ENCODE data around the gene COL21A1.

Gene COL21A1

GRCh38 chr6:56152611-56153010 lies 94.8 kb downstream of the COL21A1 start:
- Histone ChIP-seq H3K9ac (no peak overlapping the region), H3K36me3 (ENCODE audit: insufficient read depth) (no peaks in the 10 kb centered on the region), H3K4me3 (IDR thresholded peaks at IDR 0.05; ENCODE audit: insufficient read depth, low read depth, low read length) (no peak overlapping the region), H3K27ac (no peak overlapping the region), H3K4me1 (ENCODE audit: low read depth, poor library complexity, severe bottlenecking) (no peaks in the 10 kb centered on the region), H4K20me1 (ENCODE audit: insufficient read depth) (no peaks in the 10 kb centered on the region), H3K79me2 (ENCODE audit: insufficient read depth, low read depth) (no peaks in the 10 kb centered on the region), H3K27me3 (ENCODE audit: insufficient read depth, low read depth) (no peaks in the 10 kb centered on the region), H3K4me2 (no peak overlapping the region), H2AFZ (ENCODE audit: low read depth) (no peak overlapping the region)
- TF ChIP-seq CTCF (conservative IDR thresholded peaks at IDR 0.05; ENCODE audit: low read depth, low read length), result no peak

GRCh38 chr6:56151609-56152224 lies 95.7 kb downstream of the COL21A1 start:
- no peaks in the 10 kb centered on the region for H4K20me1 ChIP-seq (ENCODE audit: insufficient read depth)
- no peak overlapping the region for H3K27ac ChIP-seq
- no peaks in the 10 kb centered on the region for H3K27me3 ChIP-seq (ENCODE audit: insufficient read depth, low read depth)
- H3K36me3 ChIP-seq (ENCODE audit: insufficient read depth), result no peaks in the 10 kb centered on the region
- H2AFZ ChIP-seq (ENCODE audit: low read depth), result no peak overlapping the region
- no peak overlapping the region for H3K9ac ChIP-seq
- H3K4me3 ChIP-seq (IDR thresholded peaks at IDR 0.05; ENCODE audit: insufficient read depth, low read depth, low read length), result no peak overlapping the region
- no peak for TF ChIP-seq CTCF (conservative IDR thresholded peaks at IDR 0.05; ENCODE audit: low read depth, low read length)
- no peak overlapping the region for H3K4me2 ChIP-seq
- no peaks in the 10 kb centered on the region for H3K4me1 ChIP-seq (ENCODE audit: low read depth, poor library complexity, severe bottlenecking)
- no peaks in the 10 kb centered on the region for H3K79me2 ChIP-seq (ENCODE audit: insufficient read depth, low read depth)

- no peak overlapping the region for H3K4me3 ChIP-seq (IDR thresholded peaks at IDR 0.05; ENCODE audit: insufficient read depth, low read depth, low read length)
- TF ChIP-seq CTCF (conservative IDR thresholded peaks at IDR 0.05; ENCODE audit: low read depth, low read length), result no peak
- H2AFZ ChIP-seq (ENCODE audit: low read depth), result no peak overlapping the region
- no peaks in the 10 kb centered on the region for H3K36me3 ChIP-seq (ENCODE audit: insufficient read depth)
- H4K20me1 ChIP-seq (ENCODE audit: insufficient read depth), result no peaks in the 10 kb centered on the region; the same call in 1 of the 2 replicates
- no peak overlapping the region for H3K4me2 ChIP-seq
- no peaks in the 10 kb centered on the region for H3K27me3 ChIP-seq (ENCODE audit: insufficient read depth, low read depth)
- H3K4me1 ChIP-seq (ENCODE audit: low read depth, poor library complexity, severe bottlenecking), result no peaks in the 10 kb centered on the region
- no peak overlapping the region for H3K9ac ChIP-seq
- no peak overlapping the region for H3K27ac ChIP-seq
- no peaks in the 10 kb centered on the region for H3K79me2 ChIP-seq (ENCODE audit: insufficient read depth, low read depth)
These were observed 98.7 kb downstream of the COL21A1 start for GRCh38 chr6:56148488-56149186.

GRCh38 chr6:56147766-56148165 lies 99.6 kb downstream of the COL21A1 start:
- no peak for TF ChIP-seq CTCF (conservative IDR thresholded peaks at IDR 0.05; ENCODE audit: low read depth, low read length)
- H3K27me3 ChIP-seq (ENCODE audit: insufficient read depth, low read depth), result no peaks in the 10 kb centered on the region
- no peaks in the 10 kb centered on the region for H3K79me2 ChIP-seq (ENCODE audit: insufficient read depth, low read depth)
- no peak overlapping the region for H3K27ac ChIP-seq
- no peaks in the 10 kb centered on the region; the same call in 1 of the 2 replicates for H4K20me1 ChIP-seq (ENCODE audit: insufficient read depth)
- H2AFZ ChIP-seq (ENCODE audit: low read depth), result no peak overlapping the region
- no peak overlapping the region for H3K4me2 ChIP-seq
- H3K9ac ChIP-seq, result no peak overlapping the region
- H3K4me1 ChIP-seq (ENCODE audit: low read depth, poor library complexity, severe bottlenecking), result no peaks in the 10 kb centered on the region
- H3K36me3 ChIP-seq (ENCODE audit: insufficient read depth), result no peaks in the 10 kb centered on the region
- no peak overlapping the region for H3K4me3 ChIP-seq (IDR thresholded peaks at IDR 0.05; ENCODE audit: insufficient read depth, low read depth, low read length)

Measured in KMS-11 (cell line).